Epithelial cell of esophagus (primary cell): ENCODE measurements around the gene DICER1.

ENCODE experiments used
- DNase-seq: peaks from one replicate; pipeline ENCODE4 v3.0.0; 2010; ENCODE audit warnings: low read depth
- H3K4me3 ChIP-seq: 2 replicates; pipeline ENCODE4 v1.5.1; 2011; ENCODE audit warnings: mild to moderate bottlenecking, low read length, control low read depth
- CTCF ChIP-seq: IDR thresholded peaks from 2 replicates; pipeline ENCODE4 v1.5.1; 2011; ENCODE audit warnings: low read depth, mild to moderate bottlenecking, low read length, control low read depth, inconsistent platforms; ENCODE audit not compliant: insufficient read depth; ENCODE audit errors: missing control alignments

The DICER1 gene

GRCh38 chr14:95125221-95125620, 32.1 kb downstream of the DICER1 start:
- DNase-seq: no peak
- H3K4me3 ChIP-seq: no peak overlapping the region
- no peak for TF ChIP-seq CTCF

- no peak for DNase-seq
- H3K4me3 ChIP-seq: no peak overlapping the region
- TF ChIP-seq CTCF: no peak
Measured at GRCh38 chr14:95123891-95124579, 33.3 kb downstream of the DICER1 start.

- TF ChIP-seq CTCF: no peak
- DNase-seq: no peak
- H3K4me3 ChIP-seq: no peak overlapping the region
Measured at GRCh38 chr14:95122621-95122945, 34.7 kb downstream of the DICER1 start.

GRCh38 chr14:95121911-95122620, 35.3 kb downstream of the DICER1 start:
- no peak overlapping the region for H3K4me3 ChIP-seq
- no peak for TF ChIP-seq CTCF
- DNase-seq: no peak

GRCh38 chr14:95119336-95119735, 38.0 kb downstream of the DICER1 start:
- TF ChIP-seq CTCF: no peak

GRCh38 chr14:95117937-95118721, 39.2 kb downstream of the DICER1 start:
- no peak for TF ChIP-seq CTCF
- no peak overlapping the region for H3K4me3 ChIP-seq
- DNase-seq: no peak

More at GRCh38 chr14:95119336-95119735, 38.0 kb downstream of the DICER1 start:
- DNase-seq: no peak
- no peak overlapping the region for H3K4me3 ChIP-seq
